ENCODE data around the gene PLCB1.

The PLCB1 gene

GRCh38 chr20:8909596-8909995, 777.5 kb downstream of the PLCB1 start:
- Histone ChIP-seq H3K36me3 (ENCODE audit: control insufficient read depth, insufficient read depth, low read length) (no peaks in the 10 kb centered on the region), H3K9me3 (ENCODE audit: control insufficient read depth, low read length) (no peaks in the 10 kb centered on the region), H3K4me3 (ENCODE audit: extremely low read depth, insufficient read depth, low read length, poor library complexity, severe bottlenecking) (no peak overlapping the region), H3K27ac (ENCODE audit: low read depth, low read length, severe bottlenecking) (no peak overlapping the region), H3K4me1 (ENCODE audit: control insufficient read depth, insufficient read depth, low read length, poor library complexity, severe bottlenecking) (no peaks in the 10 kb centered on the region)

DNA sequence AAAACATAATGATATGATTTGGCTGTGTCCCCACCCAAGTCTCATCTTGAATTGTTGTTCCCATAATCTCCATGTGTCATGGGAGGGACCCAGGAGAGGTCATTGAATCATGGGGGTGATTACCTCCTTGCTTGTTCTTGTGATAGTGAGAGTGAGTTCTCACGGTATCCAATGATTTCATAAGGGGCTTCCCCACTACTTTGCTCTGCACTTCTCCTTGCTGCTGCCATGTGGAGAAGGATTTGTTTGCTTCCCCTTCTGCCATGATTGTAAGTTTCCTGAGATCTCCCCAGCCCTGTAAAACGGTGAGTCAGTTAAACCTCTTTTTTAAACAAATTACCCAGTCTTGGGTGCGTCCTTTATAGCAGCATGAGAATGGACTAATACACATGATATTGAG, 780.0 kb downstream of the PLCB1 start:
- Histone ChIP-seq H3K4me1 (ENCODE audit: control insufficient read depth, insufficient read depth, low read length, poor library complexity, severe bottlenecking) (no peaks in the 10 kb centered on the region), H3K4me3 (ENCODE audit: extremely low read depth, insufficient read depth, low read length, poor library complexity, severe bottlenecking) (no peak overlapping the region), H3K9me3 (ENCODE audit: control insufficient read depth, low read length) (no peaks in the 10 kb centered on the region), H3K27ac (ENCODE audit: low read depth, low read length, severe bottlenecking) (no peak overlapping the region), H3K36me3 (ENCODE audit: control insufficient read depth, insufficient read depth, low read length) (no peaks in the 10 kb centered on the region)
- 100% methylated on average over 1 of the region's 3 CpGs; no CpG with 5 or more reads in 1 of the 2 experiments for WGBS, 2 experiments (ENCODE audit: insufficient coverage in 2 of 2)

DNA sequence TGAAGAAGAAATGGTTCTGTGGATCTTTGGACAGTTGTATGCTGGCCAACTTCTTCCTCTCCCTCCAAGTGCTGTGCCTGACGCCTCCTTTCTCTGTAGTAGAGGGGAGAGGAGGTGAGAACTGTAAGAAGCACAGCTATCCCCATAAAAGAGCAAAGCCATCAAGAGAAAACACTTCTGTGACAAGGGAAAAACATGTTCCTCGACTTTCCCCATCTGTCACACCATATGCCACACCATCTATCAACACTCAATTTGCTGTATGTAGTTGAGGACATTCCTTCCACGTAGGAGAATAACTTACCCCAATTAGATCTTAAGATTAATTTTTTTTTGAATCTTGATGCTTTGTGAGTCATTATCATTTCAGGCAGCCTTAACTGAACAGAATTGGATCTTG, 780.7 kb downstream of the PLCB1 start:
- H3K9me3 ChIP-seq (ENCODE audit: control insufficient read depth, low read length): no peaks in the 10 kb centered on the region
- H3K27ac ChIP-seq (ENCODE audit: low read depth, low read length, severe bottlenecking): no peak overlapping the region
- no peaks in the 10 kb centered on the region for H3K4me1 ChIP-seq (ENCODE audit: control insufficient read depth, insufficient read depth, low read length, poor library complexity, severe bottlenecking)
- no CpG with 5 or more reads among the region's 3 CpGs for WGBS, 2 experiments (ENCODE audit: insufficient coverage in 2 of 2)
- H3K4me3 ChIP-seq (ENCODE audit: extremely low read depth, insufficient read depth, low read length, poor library complexity, severe bottlenecking): no peak overlapping the region
- H3K36me3 ChIP-seq (ENCODE audit: control insufficient read depth, insufficient read depth, low read length): no peaks in the 10 kb centered on the region

DNA sequence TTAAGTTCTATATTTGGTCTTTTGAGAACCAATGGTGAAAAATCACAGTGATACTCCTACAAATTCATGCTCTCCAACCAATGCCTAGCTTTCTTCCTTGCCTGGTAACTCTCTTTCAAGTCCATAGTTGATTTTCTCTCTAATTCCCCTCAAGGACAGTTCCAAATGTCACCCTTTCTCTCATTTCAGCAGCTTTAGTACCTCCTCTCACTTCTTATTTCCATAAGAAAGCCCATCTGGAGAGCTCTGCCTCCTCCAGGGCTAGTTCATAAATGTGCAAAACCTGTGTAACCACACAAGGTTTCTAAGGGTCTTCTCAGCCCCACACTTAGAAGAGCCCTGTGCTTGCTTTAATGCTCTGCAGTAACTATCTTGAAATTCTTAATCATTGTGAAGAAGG, 781.4 kb downstream of the PLCB1 start:
- Histone ChIP-seq H3K4me1 (ENCODE audit: control insufficient read depth, insufficient read depth, low read length, poor library complexity, severe bottlenecking) (no peaks in the 10 kb centered on the region), H3K27ac (ENCODE audit: low read depth, low read length, severe bottlenecking) (no peak overlapping the region), H3K36me3 (ENCODE audit: control insufficient read depth, insufficient read depth, low read length) (no peaks in the 10 kb centered on the region), H3K9me3 (ENCODE audit: control insufficient read depth, low read length) (no peaks in the 10 kb centered on the region), H3K4me3 (ENCODE audit: extremely low read depth, insufficient read depth, low read length, poor library complexity, severe bottlenecking) (no peak overlapping the region)

- no peaks in the 10 kb centered on the region for H3K36me3 ChIP-seq (ENCODE audit: control insufficient read depth, insufficient read depth, low read length)
- H3K4me1 ChIP-seq (ENCODE audit: control insufficient read depth, insufficient read depth, low read length, poor library complexity, severe bottlenecking): no peaks in the 10 kb centered on the region
- no peak overlapping the region for H3K27ac ChIP-seq (ENCODE audit: low read depth, low read length, severe bottlenecking)
- no peaks in the 10 kb centered on the region for H3K9me3 ChIP-seq (ENCODE audit: control insufficient read depth, low read length)
- WGBS, 2 experiments (ENCODE audit: insufficient coverage in 2 of 2): no CpG with 5 or more reads among the region's 1 CpG
- no peak overlapping the region for H3K4me3 ChIP-seq (ENCODE audit: extremely low read depth, insufficient read depth, low read length, poor library complexity, severe bottlenecking)
Measured at GRCh38 chr20:8914421-8914820, 782.4 kb downstream of the PLCB1 start.

DNA sequence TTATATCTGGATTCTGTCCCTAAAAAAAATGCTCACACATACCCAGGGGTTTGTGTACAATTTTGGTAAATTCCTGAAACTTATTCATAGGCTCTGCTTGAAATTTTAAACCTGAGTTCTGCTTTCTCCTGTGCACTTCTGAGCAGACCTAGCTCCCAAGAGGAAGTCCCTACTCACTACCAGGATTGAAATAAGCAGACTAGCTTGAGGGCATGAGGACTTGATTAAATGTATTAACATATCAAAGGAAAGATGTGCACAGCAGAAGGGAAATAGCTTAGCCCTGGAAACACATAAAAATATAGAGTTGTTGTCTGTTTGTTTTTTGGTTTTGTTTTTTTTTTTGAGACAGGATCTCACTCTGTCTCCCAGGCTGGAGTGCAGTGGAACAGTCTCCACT, 785.0 kb downstream of the PLCB1 start:
- Histone ChIP-seq H3K36me3 (ENCODE audit: control insufficient read depth, insufficient read depth, low read length) (no peaks in the 10 kb centered on the region), H3K9me3 (ENCODE audit: control insufficient read depth, low read length) (no peaks in the 10 kb centered on the region), H3K27ac (ENCODE audit: low read depth, low read length, severe bottlenecking) (no peak overlapping the region), H3K4me1 (ENCODE audit: control insufficient read depth, insufficient read depth, low read length, poor library complexity, severe bottlenecking) (no peaks in the 10 kb centered on the region), H3K4me3 (ENCODE audit: extremely low read depth, insufficient read depth, low read length, poor library complexity, severe bottlenecking) (no peak overlapping the region)

DNA sequence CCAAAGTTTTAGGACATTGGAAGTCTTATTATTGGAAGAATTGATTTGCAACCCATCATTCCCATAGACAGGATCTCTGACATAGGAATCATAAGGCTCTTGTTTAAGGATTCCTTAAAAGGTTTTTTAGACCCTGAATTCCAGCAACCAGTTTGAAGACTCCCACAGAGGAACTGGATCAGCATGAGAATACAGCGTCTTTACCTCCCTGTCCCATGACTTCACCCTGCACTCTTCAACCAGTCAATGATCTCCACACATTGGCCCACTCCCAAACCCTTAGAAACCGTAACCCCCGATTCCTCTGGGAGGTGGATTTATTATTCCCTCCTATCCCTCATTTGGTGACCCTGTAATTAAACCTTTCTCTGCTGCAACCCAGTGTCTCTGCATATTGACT, 786.1 kb downstream of the PLCB1 start:
- no peaks in the 10 kb centered on the region for H3K9me3 ChIP-seq (ENCODE audit: control insufficient read depth, low read length)
- 71 to 80% methylated on average over 1 to 2 of the region's 3 CpGs for WGBS, 2 experiments (ENCODE audit: insufficient coverage in 2 of 2)
- H3K36me3 ChIP-seq (ENCODE audit: control insufficient read depth, insufficient read depth, low read length): no peaks in the 10 kb centered on the region
- no peak overlapping the region for H3K4me3 ChIP-seq (ENCODE audit: extremely low read depth, insufficient read depth, low read length, poor library complexity, severe bottlenecking)
- no peaks in the 10 kb centered on the region for H3K4me1 ChIP-seq (ENCODE audit: control insufficient read depth, insufficient read depth, low read length, poor library complexity, severe bottlenecking)
- H3K27ac ChIP-seq (ENCODE audit: low read depth, low read length, severe bottlenecking): no peak overlapping the region

DNA sequence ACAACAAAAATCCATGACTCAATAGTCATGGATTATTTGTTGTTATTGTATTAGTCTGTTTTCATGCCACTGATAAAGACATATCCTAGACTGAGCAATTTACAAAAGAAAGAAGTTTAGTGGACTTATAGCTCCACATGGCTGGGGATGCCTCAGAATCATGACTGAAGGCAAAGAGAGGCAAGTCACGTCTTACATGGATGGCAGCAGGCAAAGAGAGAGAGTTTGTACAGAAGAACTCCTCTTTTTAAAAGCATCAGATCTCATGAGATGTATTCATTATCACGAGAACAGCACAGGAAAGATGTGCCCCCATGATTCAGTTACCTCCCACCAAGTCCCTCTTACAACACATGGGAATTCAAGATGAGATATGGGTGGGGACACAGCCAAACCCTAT, 792.5 kb downstream of the PLCB1 start:
- Histone ChIP-seq H3K27ac (ENCODE audit: low read depth, low read length, severe bottlenecking) (no peak overlapping the region), H3K4me1 (ENCODE audit: control insufficient read depth, insufficient read depth, low read length, poor library complexity, severe bottlenecking) (no peaks in the 10 kb centered on the region), H3K36me3 (ENCODE audit: control insufficient read depth, insufficient read depth, low read length) (no peaks in the 10 kb centered on the region), H3K9me3 (ENCODE audit: control insufficient read depth, low read length) (no peaks in the 10 kb centered on the region), H3K4me3 (ENCODE audit: extremely low read depth, insufficient read depth, low read length, poor library complexity, severe bottlenecking) (no peak overlapping the region)
- WGBS, 2 experiments (ENCODE audit: insufficient coverage in 2 of 2): 78 to 83% methylated on average over 1 of the region's 2 CpGs

DNA sequence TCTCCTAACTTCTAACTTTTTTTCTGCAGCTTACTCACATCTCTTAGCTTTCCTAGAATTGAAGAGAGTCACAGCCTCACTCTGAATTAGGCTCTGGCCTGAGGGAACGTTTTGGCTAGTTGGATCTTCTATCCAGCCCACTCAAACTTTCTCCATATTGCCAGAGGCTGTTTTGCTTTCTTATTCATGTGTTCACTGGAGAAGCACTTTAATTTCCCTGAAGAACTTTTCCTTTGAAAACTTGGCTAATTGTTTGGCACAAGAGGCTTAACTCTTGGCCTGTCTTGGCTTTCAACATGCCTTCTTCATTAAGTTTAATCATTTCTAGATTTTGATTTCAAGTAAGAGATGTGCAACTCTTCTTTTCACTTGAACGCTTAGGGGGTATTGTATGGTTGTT, 798.7 kb downstream of the PLCB1 start:
- Histone ChIP-seq H3K27ac (ENCODE audit: low read depth, low read length, severe bottlenecking) (no peak overlapping the region), H3K36me3 (ENCODE audit: control insufficient read depth, insufficient read depth, low read length) (no peaks in the 10 kb centered on the region), H3K9me3 (ENCODE audit: control insufficient read depth, low read length) (no peaks in the 10 kb centered on the region), H3K4me1 (ENCODE audit: control insufficient read depth, insufficient read depth, low read length, poor library complexity, severe bottlenecking) (no peaks in the 10 kb centered on the region), H3K4me3 (ENCODE audit: extremely low read depth, insufficient read depth, low read length, poor library complexity, severe bottlenecking) (no peak overlapping the region)
- WGBS, 2 experiments (ENCODE audit: insufficient coverage in 2 of 2): 63 to 75% methylated on average over 1 of the region's 2 CpGs

DNA sequence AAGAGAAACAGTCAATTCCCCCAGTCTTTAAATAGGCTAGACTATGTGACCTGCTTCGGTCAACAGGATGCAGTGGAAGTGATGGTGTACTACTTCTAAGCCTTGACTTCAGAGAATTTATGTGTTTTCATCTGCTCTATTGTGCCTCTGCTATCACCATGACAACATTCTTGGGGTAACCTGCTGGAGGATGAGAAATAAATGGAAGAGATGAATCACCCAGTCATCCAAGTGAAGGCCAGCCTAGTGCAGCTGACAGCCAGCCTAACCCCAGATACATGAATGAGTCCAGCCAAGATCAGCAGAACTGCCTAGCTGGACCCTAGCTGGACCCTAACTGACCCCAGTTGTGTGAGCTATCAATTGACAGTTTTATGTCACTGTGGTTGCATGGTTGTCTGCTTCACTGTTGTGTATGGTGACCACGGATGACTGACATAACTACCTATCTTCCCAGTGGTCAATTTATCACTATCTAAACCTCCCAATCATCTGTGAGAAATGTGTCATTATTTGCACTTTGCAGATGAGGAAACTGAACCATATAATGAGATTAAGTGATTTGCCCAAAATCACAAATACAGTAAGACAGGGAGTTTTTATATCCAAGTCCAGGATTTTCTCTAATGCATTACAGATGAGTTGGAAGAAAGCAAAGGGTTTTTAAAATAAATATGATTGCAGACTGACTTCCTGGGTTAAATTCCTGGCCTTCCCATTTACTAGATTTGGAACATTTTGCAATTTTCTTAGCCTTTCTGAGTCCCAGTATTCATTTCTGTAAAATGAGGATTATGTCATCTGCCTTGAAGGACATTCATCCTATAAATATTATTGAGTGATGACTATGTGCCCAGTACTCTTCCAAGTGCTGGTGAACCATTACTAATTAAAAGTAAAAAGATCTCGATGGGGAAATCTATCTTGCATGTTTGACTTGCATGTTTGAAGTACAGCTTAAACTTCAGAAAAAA, 800.4 kb downstream of the PLCB1 start:
- Histone ChIP-seq H3K4me3 (ENCODE audit: extremely low read depth, insufficient read depth, low read length, poor library complexity, severe bottlenecking) (no peak overlapping the region), H3K4me1 (ENCODE audit: control insufficient read depth, insufficient read depth, low read length, poor library complexity, severe bottlenecking) (no peaks in the 10 kb centered on the region), H3K27ac (ENCODE audit: low read depth, low read length, severe bottlenecking) (no peak overlapping the region), H3K9me3 (ENCODE audit: control insufficient read depth, low read length) (no peaks in the 10 kb centered on the region), H3K36me3 (ENCODE audit: control insufficient read depth, insufficient read depth, low read length) (no peaks in the 10 kb centered on the region)
- WGBS, 2 experiments (ENCODE audit: insufficient coverage in 2 of 2): 92% methylated on average over 2 of the region's 3 CpGs; no CpG with 5 or more reads in 1 of the 2 experiments

DNA sequence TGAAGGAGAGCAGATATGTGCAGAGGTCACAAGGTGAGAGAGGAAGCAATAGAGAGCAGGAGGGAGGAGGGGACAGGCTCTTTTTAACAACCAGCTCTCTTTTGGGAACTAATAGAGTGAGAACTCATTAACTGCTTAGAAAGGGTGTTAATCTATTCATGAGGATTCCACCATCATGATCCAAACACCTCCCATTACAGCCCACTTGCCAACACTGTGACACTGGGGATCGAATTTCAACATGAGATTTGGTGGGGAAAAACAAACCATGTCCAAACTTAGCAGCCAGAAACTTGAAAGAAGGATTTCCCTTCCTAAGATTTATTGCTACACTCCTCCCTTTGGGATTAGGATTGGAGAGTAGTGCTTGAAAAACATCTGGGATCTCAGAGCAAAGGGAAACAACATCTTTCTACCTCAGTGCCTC, 801.3 kb downstream of the PLCB1 start:
- Histone ChIP-seq H3K27ac (ENCODE audit: low read depth, low read length, severe bottlenecking) (no peak overlapping the region), H3K4me1 (ENCODE audit: control insufficient read depth, insufficient read depth, low read length, poor library complexity, severe bottlenecking) (no peaks in the 10 kb centered on the region), H3K36me3 (ENCODE audit: control insufficient read depth, insufficient read depth, low read length) (no peaks in the 10 kb centered on the region), H3K4me3 (ENCODE audit: extremely low read depth, insufficient read depth, low read length, poor library complexity, severe bottlenecking) (no peak overlapping the region), H3K9me3 (ENCODE audit: control insufficient read depth, low read length) (no peaks in the 10 kb centered on the region)
- WGBS, 2 experiments (ENCODE audit: insufficient coverage in 2 of 2): no CpG with 5 or more reads among the region's 1 CpG
